B cell (primary cell): ENCODE measurements around the gene ENO4. TPM values are rescaled to one million over a fixed set of nuclear protein-coding genes. Genes with fewer than 3 reads are reported as not detected.

Experiments used
- ATAC-seq: fragments of 200-7000 bp; cut with Tn5 transposase; one replicate; pipeline ENCODE4 v1.10.0; 2021; ENCODE audit warnings: low read depth, mild to moderate bottlenecking, moderate number of reproducible peaks, moderate library complexity
- CTCF ChIA-PET: fragments of 350-600 bp; sonication (Branson Sonifier 250); formaldehyde crosslinking; loops from one replicate; lab custom pipeline; 2021; ENCODE audit warnings: antibody characterized with exemption, inconsistent platforms; lab: Charles Lee
- POLR2A ChIA-PET: fragments of 350-600 bp; sonication (Branson Sonifier 250); formaldehyde crosslinking; loops from one replicate; lab custom pipeline; 2021; ENCODE audit warnings: antibody characterized with exemption; lab: Charles Lee
- DNase-seq: peaks from one replicate; pipeline ENCODE4 v3.0.0; 2013
- H2AFZ ChIP-seq: 2 replicates; pipeline ENCODE4 v1.6.1; 2012; ENCODE audit warnings: mild to moderate bottlenecking, low read depth, low read length; ENCODE audit not compliant: insufficient read depth, poor library complexity, severe bottlenecking
- H3K27ac ChIP-seq, 2 donors: 1 replicate in 1 of 2; 2 replicates in 1 of 2; pipeline ENCODE4 v1.5.1; 2012 to 2013; ENCODE audit warnings: low read length in 2 of 2, mild to moderate bottlenecking in 2 of 2, moderate library complexity in 1 of 2
- H3K27me3 ChIP-seq, 4 experiments: fragments of 200-600 bp in 1 of 4; sonication (generic) in 1 of 4; replicated peaks in 1 of 4; 1 replicate in 2 of 4; 2 replicates in 2 of 4; pipeline versions ENCODE4 v1.6.1 to v1.7.0; 2013 to 2016; ENCODE audit warnings: low read length in 3 of 4, mild to moderate bottlenecking in 2 of 4, mixed read lengths in 1 of 4, moderate library complexity in 1 of 4; ENCODE audit not compliant: insufficient read depth in 4 of 4, control insufficient read depth in 3 of 4; ENCODE audit errors: control extremely low read depth in 1 of 4
- H3K36me3 ChIP-seq, 2 experiments: replicated peaks in 1 of 2; 1 replicate in 1 of 2; 2 replicates in 1 of 2; pipeline versions ENCODE4 v1.6.1 to v1.7.1; 2013; ENCODE audit warnings: low read length in 1 of 2; ENCODE audit not compliant: insufficient read depth in 2 of 2, control insufficient read depth in 1 of 2; ENCODE audit errors: control extremely low read depth in 1 of 2, extremely low read depth in 1 of 2
- H3K4me1 ChIP-seq, 2 donors: fragments of 200-600 bp in 1 of 2; sonication (generic) in 1 of 2; 1 replicate in 1 of 2; 2 replicates in 1 of 2; pipeline versions ENCODE4 v1.5.1 to v1.6.1; 2013 to 2017; ENCODE audit warnings: low read length in 2 of 2; ENCODE audit not compliant: control insufficient read depth in 2 of 2, insufficient read depth in 2 of 2
- H3K4me2 ChIP-seq: replicated peaks from 2 replicates; pipeline ENCODE3; 2012; ENCODE audit warnings: mild to moderate bottlenecking, low read depth, low read length; ENCODE audit not compliant: poor library complexity, severe bottlenecking
- H3K4me3 ChIP-seq, 5 experiments: fragments of 200-600 bp in 1 of 5; sonication (generic) in 1 of 5; 1 replicate in 3 of 5; 2 replicates in 2 of 5; pipeline versions ENCODE4 v1.5.1 to v1.7.0; 2011 to 2016; ENCODE audit warnings: low read length in 4 of 5, mild to moderate bottlenecking in 4 of 5, low read depth in 2 of 5, control low read depth in 1 of 5, moderate library complexity in 1 of 5; ENCODE audit not compliant: insufficient read depth in 1 of 5; ENCODE audit errors: control extremely low read depth in 1 of 5, extremely low read depth in 1 of 5
- H3K79me2 ChIP-seq: fragments of 200-600 bp; sonication (generic); one replicate; pipeline ENCODE4 v1.6.0; 2016; ENCODE audit warnings: low read length; ENCODE audit not compliant: control insufficient read depth, insufficient read depth
- H3K9ac ChIP-seq: fragments of 200-600 bp; sonication (generic); 2 replicates; pipeline ENCODE4 v1.6.1; 2017; ENCODE audit warnings: mild to moderate bottlenecking, low read length, moderate library complexity
- H3K9me3 ChIP-seq, 3 donors: one replicate each; pipeline versions ENCODE4 v1.6.1 to v1.7.1; 2013; ENCODE audit warnings: low read length in 2 of 3; ENCODE audit not compliant: control insufficient read depth in 2 of 3, insufficient read depth in 1 of 3; ENCODE audit errors: control extremely low read depth in 1 of 3
- H4K20me1 ChIP-seq: 2 replicates; pipeline ENCODE4 v1.6.0; 2012; ENCODE audit warnings: mild to moderate bottlenecking, low read length; ENCODE audit not compliant: insufficient read depth, control insufficient read depth, poor library complexity, severe bottlenecking
- H3K27ac Mint-ChIP-seq: one replicate; pipeline ENCODE4 v1.8.0; 2021; ENCODE audit warnings: mixed read lengths
- H3K27me3 Mint-ChIP-seq: one replicate; pipeline ENCODE4 v1.8.0; 2021; ENCODE audit warnings: mixed read lengths
- H3K4me1 Mint-ChIP-seq: one replicate; pipeline ENCODE4 v1.8.0; 2021; ENCODE audit warnings: mixed read lengths
- H3K4me3 Mint-ChIP-seq: one replicate; pipeline ENCODE4 v1.8.0; 2021; ENCODE audit warnings: mixed read lengths
- H3K9me3 Mint-ChIP-seq: one replicate; pipeline ENCODE4 v1.8.0; 2022; ENCODE audit warnings: mixed read lengths; ENCODE audit not compliant: insufficient read depth
- EZH2 ChIP-seq: IDR thresholded peaks from 2 replicates; pipeline ENCODE4 v1.6.1; 2012; ENCODE audit warnings: borderline replicate concordance, low read depth, mild to moderate bottlenecking, moderate library complexity, low read length; ENCODE audit not compliant: insufficient read depth, poor library complexity, severe bottlenecking
- WGBS: methylation state at CpG from one replicate; pipeline ENCODE4 v1.1.5; 2013; ENCODE audit warnings: missing lambda C conversion rate; ENCODE audit not compliant: insufficient coverage; 5-methylcytosine and 5-hydroxymethylcytosine counted together
- intact Hi-C: fragments of 100-400 bp; cut with micrococcal nuclease; formaldehyde crosslinking; loops from one replicate; pipeline ENCODE4 v1.10.0; 2022
- polyA plus RNA-seq: library from polyadenylated mRNA; depleted of rRNA; stranded (reverse); fragments of >200 nt; gene quantifications from 2 replicates; pipeline ENCODE4 v1.2.3, GENCODE V29; 2012
- total RNA-seq, 2 donors: library from RNA; stranded (reverse); fragments of 120-200 nt in 1 of 2; gene quantifications; 1 replicate in 1 of 2; 2 replicates in 1 of 2; pipeline versions ENCODE4 v1.2.3 to v1.2.4, GENCODE V29; 2013 to 2022
- TF ChIP-seq, protein P1 (sequence below): fragments of 200-600 bp; IDR thresholded peaks from one replicate; pipeline ENCODE4 v1.8.0; 2022; ENCODE audit warnings: antibody characterized with exemption, mild to moderate bottlenecking

The ENO4 gene
- total and polyA plus RNA-seq, 2 donors (not counting 1 experiment from before 2014, with no cell fraction given), result 0.07 to 0.37 TPM

DNA sequence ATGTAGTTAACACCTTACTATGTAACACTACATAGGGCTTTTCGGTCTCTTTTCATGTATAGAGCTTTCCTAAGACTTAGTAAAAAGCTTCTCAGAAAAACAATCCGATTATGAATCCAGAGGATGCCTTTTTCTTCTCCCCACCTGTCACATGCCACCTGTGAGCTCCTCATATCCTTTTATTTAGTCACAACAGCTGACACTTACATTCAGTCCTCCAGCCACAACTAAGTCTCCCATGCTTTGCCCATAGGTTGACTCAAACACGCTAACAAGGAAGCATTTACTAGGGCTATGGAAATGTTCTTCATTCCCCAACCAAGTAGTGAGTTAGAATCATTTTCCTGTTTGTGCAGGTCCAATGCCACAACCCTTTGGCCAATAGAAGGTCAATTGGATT lies 7.9 kb downstream of the ENO4 start:
- intact Hi-C loops, result no loop called here

DNA sequence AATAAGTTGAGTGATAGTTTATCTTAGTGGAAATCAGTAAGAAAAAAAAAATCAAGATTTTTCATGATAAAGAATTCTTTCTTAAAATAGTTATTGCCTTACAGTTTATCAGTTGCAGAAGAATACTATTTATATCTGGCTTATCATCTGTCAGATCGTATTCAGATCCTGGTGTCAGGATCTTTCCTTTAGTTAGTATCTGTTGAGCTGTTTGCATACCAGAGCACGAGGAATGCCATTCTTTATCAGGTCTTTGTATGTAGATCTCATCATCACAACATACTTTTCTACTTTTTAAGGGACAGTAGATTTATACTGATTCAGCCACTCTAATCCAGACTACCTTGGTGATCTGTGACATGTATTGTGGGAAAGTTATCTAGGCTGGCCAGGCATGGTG lies 12.5 kb downstream of the ENO4 start:
- H4K20me1 ChIP-seq, result no peaks in the 10 kb centered on the region
- ATAC-seq (no peak), DNase-seq (no peak)
- H3K4me1 ChIP-seq, result no peaks in the 10 kb centered on the region
- H3K4me1 Mint-ChIP-seq, result no peaks in the 10 kb centered on the region
- H3K27ac ChIP-seq, result no peak overlapping the region
- H3K9me3 Mint-ChIP-seq, result no peaks in the 10 kb centered on the region
- WGBS, result no CpG with 5 or more reads among the region's 2 CpGs
- no peaks in the 10 kb centered on the region for H3K36me3 ChIP-seq
- no peak overlapping the region for H3K4me2 ChIP-seq
- H2AFZ ChIP-seq, result no peak overlapping the region
- H3K27ac Mint-ChIP-seq, result no peak overlapping the region
- H3K4me3 Mint-ChIP-seq, result no peak overlapping the region
- H3K4me3 ChIP-seq, result no peak overlapping the region
- H3K79me2 ChIP-seq, result no peaks in the 10 kb centered on the region
- ChIA-PET POLR2A (no interaction called here), CTCF (no interaction called here)
- intact Hi-C loops, result no loop called here
- peaks cover 8% of the 10 kb centered on the region for H3K27me3 Mint-ChIP-seq
- no peak for TF ChIP-seq EZH2
- TF ChIP-seq, protein P1, sequence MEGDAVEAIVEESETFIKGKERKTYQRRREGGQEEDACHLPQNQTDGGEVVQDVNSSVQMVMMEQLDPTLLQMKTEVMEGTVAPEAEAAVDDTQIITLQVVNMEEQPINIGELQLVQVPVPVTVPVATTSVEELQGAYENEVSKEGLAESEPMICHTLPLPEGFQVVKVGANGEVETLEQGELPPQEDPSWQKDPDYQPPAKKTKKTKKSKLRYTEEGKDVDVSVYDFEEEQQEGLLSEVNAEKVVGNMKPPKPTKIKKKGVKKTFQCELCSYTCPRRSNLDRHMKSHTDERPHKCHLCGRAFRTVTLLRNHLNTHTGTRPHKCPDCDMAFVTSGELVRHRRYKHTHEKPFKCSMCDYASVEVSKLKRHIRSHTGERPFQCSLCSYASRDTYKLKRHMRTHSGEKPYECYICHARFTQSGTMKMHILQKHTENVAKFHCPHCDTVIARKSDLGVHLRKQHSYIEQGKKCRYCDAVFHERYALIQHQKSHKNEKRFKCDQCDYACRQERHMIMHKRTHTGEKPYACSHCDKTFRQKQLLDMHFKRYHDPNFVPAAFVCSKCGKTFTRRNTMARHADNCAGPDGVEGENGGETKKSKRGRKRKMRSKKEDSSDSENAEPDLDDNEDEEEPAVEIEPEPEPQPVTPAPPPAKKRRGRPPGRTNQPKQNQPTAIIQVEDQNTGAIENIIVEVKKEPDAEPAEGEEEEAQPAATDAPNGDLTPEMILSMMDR, result no peak
- H3K27me3 ChIP-seq, result no peaks in the 10 kb centered on the region
- peaks cover 0 to 7% (median 2%) of the 10 kb centered on the region in 3 donors for H3K9me3 ChIP-seq
- no peak overlapping the region for H3K9ac ChIP-seq

More for the DNA sequence above, 7.9 kb downstream of the ENO4 start:
- no peak overlapping the region for H3K9ac ChIP-seq
- H3K27ac ChIP-seq, result no peak overlapping the region
- H2AFZ ChIP-seq, result no peak overlapping the region
- H3K79me2 ChIP-seq, result no peaks in the 10 kb centered on the region
- Mint-ChIP-seq H3K27me3 (peaks cover 8% of the 10 kb centered on the region), H3K9me3 (no peaks in the 10 kb centered on the region), H3K4me1 (no peaks in the 10 kb centered on the region), H3K27ac (peak overlapping the region; percentile 43), H3K4me3 (no peak overlapping the region)
- DNase-seq, result no peak
- ChIA-PET POLR2A (interaction anchor here (0.8 kb wide), 1 partner anchor 18 kb away, joined by 3 read pairs; no protein-coding TSS in a partner anchor), CTCF (no interaction called here)
- TF ChIP-seq, protein P1, result no peak
- no peak for TF ChIP-seq EZH2
- no peaks in the 10 kb centered on the region for H3K4me1 ChIP-seq
- H3K4me2 ChIP-seq, result no peak overlapping the region
- no peaks in the 10 kb centered on the region for H3K36me3 ChIP-seq
- no peaks in the 10 kb centered on the region for H4K20me1 ChIP-seq
- 94% methylated on average over 2 of the region's 3 CpGs for WGBS
- H3K27me3 ChIP-seq, result no peaks in the 10 kb centered on the region
- no peak for ATAC-seq
- H3K9me3 ChIP-seq, result peaks cover 0 to 7% (median 4%) of the 10 kb centered on the region in 3 donors
- no peak overlapping the region for H3K4me3 ChIP-seq
